Stimulated activated naive B cell treated with anti-CD40 and anti-IgM and Interleukin-4, amounts not matched to agents 10 μg/mL and 1 μg/mL and 100 μg/mL, for 72 hours (primary cell): ENCODE data around the gene ZNF101.
A peak's percentile ranks its signal among the peaks of the same experiment; 100 is the strongest.

Source experiments
- ATAC-seq, 2 donors: fragments of 150-1000 bp; cut with Tn5 transposase; replicated peaks; 2 replicates each; pipeline ENCODE4 v1.10.0; 2021; ENCODE audit warnings: moderate library complexity in 1 of 2
- DNase-seq: peaks from one replicate; pipeline ENCODE4 v3.0.0; 2021
- H3K27ac Mint-ChIP-seq: one replicate; pipeline ENCODE4 v1.8.0; 2022; ENCODE audit warnings: mild to moderate bottlenecking, mixed read lengths
- H3K27me3 Mint-ChIP-seq, 2 donors: one replicate each; pipeline ENCODE4 v1.8.0; 2022; ENCODE audit warnings: mixed read lengths in 2 of 2
- H3K36me3 Mint-ChIP-seq, 2 donors: one replicate each; pipeline ENCODE4 v1.8.0; 2022; ENCODE audit warnings: mixed read lengths in 2 of 2, mild to moderate bottlenecking in 1 of 2
- H3K4me1 Mint-ChIP-seq, 2 donors: one replicate each; pipeline ENCODE4 v1.8.0; 2022; ENCODE audit warnings: mixed read lengths in 2 of 2, mild to moderate bottlenecking in 1 of 2
- H3K4me3 Mint-ChIP-seq, 2 donors: one replicate each; pipeline ENCODE4 v1.8.0; 2022; ENCODE audit warnings: mild to moderate bottlenecking in 2 of 2, mixed read lengths in 2 of 2, moderate library complexity in 1 of 2
- H3K9me3 Mint-ChIP-seq, 2 donors: one replicate each; pipeline ENCODE4 v1.8.0; 2022; ENCODE audit warnings: mixed read lengths in 2 of 2, mild to moderate bottlenecking in 1 of 2

Gene ZNF101

DNA sequence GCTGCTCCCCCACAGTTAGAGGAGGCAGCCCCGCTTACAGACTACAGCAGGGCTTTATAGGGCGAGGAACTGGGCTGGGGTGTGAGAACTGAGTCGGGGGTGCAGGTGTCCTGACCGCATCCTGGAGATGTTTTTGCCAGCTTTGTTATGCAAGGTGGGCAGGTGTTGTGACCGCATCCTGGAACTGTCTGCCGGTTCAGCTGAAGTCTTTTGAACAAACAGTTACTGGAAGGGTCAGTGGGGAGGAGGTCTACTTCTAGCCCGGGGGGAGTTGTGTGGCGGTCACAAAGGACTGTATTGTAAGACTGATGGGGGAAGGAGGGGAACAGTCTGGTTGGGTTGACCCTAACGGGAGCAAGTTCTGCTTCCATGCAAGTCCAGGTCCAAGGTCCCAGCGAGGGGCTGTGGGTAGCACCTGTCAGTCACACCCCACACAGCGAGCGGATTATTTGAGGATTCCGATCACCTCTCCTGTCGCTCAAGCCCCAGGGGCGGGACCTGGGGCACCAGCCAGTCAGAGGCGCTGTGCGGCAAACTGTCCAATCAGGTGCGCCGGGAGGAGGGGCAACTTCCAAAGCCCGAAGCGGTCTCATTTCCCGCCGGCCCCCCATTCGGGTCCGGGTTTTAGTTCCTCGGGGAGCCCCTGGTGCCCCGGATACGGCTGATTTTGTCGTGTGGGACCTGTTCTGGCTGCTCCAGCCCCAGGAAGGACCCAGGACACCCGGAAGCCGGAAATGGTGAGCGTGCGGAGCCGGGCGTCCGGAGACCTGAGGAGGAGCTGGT lies at the start of gene ZNF101:
Gene ZNF101 (plus strand): TSS at position 610 of the 783 bp plus-strand sequence. CDS start 125 bp downstream, at position 735.
- Mint-ChIP-seq H3K4me1 (peaks cover 9 to 34% of the 10 kb centered on the region in 2 donors), H3K36me3 (peaks cover 20 to 24% of the 10 kb centered on the region in 2 donors), H3K27ac (peak within 1 kb of the TSS; percentile 99), H3K27me3 (no peaks in the 10 kb centered on the region), H3K4me3 (peak within 1 kb of the TSS; percentile 88 to 89), H3K9me3 (no peaks in the 10 kb centered on the region)
- ATAC-seq (peak; percentile 76 to 79), DNase-seq (peak; percentile 97)

DNA sequence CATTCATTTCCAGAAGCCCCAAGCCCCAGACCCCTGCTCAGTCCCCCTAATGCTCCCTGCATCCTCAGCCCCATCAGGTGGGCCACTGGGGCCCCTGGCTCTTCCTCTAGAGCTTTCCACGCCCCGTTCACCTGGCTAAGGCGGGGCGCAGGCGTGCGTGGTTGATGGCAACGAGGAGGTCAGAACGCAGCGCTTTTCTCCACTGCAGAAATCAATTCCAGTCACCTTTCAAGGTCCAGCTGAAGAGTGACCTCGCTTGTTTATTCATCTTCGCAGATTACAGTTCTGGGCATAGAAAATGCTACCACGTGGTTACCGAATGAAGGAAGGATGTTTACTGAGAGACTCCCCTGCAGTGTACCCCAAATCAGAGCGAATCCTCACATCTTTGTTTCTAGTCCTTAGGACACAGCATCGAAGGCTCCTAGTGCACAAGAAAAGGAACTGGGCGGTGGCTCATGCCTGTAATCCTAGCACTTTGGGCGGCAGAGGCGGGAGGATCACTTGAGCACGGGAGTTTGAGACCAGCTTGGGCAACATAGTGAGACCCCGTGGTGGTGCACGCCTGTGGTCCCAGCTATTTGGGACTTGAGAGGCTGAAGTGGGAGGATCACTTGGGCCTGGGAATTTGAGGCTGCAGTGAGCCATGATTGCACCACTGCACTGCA lies 49.3 kb upstream of the ZNF101 start:
- Mint-ChIP-seq H3K4me1 (peaks cover 14 to 17% of the 10 kb centered on the region in 2 donors), H3K4me3 (peak overlapping the region; percentile 62 to 72)

DNA sequence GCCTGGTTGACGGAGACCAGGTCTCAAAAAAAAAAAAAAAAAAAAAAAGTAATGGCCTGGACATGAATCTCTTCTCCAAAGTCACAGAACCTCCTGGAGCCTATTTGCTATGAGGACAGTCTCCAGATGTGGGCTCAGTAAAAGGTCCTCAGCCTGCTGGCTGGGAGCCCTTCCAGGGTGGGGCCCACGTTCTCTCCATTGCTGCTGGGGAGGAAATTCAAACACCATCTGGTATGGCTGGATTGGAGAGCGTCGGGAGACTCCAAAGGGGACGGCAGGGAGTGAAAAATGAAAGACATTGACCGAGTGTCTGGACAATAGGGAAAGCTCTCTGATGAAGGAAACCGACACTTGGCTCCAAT lies 48.8 kb upstream of the ZNF101 start:
- Mint-ChIP-seq H3K27ac (no peak overlapping the region), H3K4me1 (peaks cover 14 to 17% of the 10 kb centered on the region in 2 donors)
- no peak for ATAC-seq

More for the DNA sequence above, 49.3 kb upstream of the ZNF101 start:
- DNase-seq (no peak), ATAC-seq (no peak)
- Mint-ChIP-seq H3K9me3 (no peaks in the 10 kb centered on the region), H3K36me3 (peaks cover 0 to 9% of the 10 kb centered on the region in 2 donors), H3K27ac (peak overlapping the region; percentile 94), H3K27me3 (no peaks in the 10 kb centered on the region)

DNA sequence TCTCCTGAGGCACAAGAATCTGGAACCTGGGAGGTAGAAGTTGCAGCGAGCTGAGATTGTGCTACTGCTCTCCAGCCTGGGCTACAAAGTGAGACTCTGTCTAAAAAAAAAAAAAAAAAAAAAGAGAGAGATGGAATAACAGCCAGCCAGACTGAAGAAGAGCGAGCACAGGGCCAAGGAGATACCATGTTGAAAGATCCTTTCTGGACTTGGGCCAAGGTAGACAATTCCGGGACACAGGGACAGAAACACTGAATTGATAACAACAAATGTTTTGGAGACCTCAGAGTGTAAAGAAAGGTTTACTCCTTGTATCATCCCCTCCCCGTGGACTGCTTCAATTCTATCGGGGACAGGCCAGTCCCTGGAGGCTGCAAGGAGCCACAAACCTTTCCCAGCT lies 45.3 kb upstream of the ZNF101 start:
- H3K27ac Mint-ChIP-seq = no peak overlapping the region
- H3K27me3 Mint-ChIP-seq = no peaks in the 10 kb centered on the region
- H3K36me3 Mint-ChIP-seq = peaks cover 6 to 24% of the 10 kb centered on the region in 2 donors

More for the DNA sequence above, 48.8 kb upstream of the ZNF101 start:
- H3K9me3 Mint-ChIP-seq = no peaks in the 10 kb centered on the region
- no peak overlapping the region for H3K4me3 Mint-ChIP-seq
- no peaks in the 10 kb centered on the region for H3K27me3 Mint-ChIP-seq
- DNase-seq = no peak
- H3K36me3 Mint-ChIP-seq = peaks cover 0 to 12% of the 10 kb centered on the region in 2 donors

DNA sequence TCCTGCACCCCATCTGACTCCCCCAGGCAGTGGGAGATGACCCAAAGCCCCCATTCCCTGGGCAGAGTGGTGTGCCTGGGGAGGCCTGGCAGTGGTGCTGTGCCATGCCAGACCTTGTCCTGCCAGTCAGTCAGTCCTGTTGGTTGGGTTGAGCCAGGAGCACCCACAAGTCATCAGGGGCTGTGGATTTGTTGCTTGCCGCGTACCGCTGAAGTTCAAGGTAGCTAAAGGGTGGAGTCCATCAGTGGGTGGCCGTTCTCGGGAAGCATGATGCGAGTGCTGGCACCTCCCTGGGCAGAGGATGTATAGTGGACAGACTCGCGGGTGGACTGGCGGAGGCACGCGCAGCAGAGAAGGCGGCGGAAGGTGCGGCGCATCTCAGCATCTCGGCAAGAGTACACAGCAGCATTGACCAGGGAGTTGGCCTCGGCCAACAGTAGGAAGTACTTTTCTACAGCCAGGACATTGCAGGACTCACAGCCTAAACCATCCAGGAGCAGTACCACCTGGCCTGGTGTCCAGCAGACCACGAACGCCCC lies 44.5 kb upstream of the ZNF101 start:
- no peak overlapping the region for H3K27ac Mint-ChIP-seq
- H3K36me3 Mint-ChIP-seq = peaks cover 11 to 28% of the 10 kb centered on the region in 2 donors
- H3K27me3 Mint-ChIP-seq = no peaks in the 10 kb centered on the region
- peaks cover 21 to 32% of the 10 kb centered on the region in 2 donors for H3K4me1 Mint-ChIP-seq
- DNase-seq (no peak), ATAC-seq (no peak)
- no peak overlapping the region for H3K4me3 Mint-ChIP-seq
- H3K9me3 Mint-ChIP-seq = no peaks in the 10 kb centered on the region

More for the DNA sequence above, 45.3 kb upstream of the ZNF101 start:
- DNase-seq (no peak), ATAC-seq (no peak)
- no peak overlapping the region for H3K4me3 Mint-ChIP-seq
- H3K4me1 Mint-ChIP-seq = peaks cover 24 to 30% of the 10 kb centered on the region in 2 donors
- no peaks in the 10 kb centered on the region for H3K9me3 Mint-ChIP-seq

DNA sequence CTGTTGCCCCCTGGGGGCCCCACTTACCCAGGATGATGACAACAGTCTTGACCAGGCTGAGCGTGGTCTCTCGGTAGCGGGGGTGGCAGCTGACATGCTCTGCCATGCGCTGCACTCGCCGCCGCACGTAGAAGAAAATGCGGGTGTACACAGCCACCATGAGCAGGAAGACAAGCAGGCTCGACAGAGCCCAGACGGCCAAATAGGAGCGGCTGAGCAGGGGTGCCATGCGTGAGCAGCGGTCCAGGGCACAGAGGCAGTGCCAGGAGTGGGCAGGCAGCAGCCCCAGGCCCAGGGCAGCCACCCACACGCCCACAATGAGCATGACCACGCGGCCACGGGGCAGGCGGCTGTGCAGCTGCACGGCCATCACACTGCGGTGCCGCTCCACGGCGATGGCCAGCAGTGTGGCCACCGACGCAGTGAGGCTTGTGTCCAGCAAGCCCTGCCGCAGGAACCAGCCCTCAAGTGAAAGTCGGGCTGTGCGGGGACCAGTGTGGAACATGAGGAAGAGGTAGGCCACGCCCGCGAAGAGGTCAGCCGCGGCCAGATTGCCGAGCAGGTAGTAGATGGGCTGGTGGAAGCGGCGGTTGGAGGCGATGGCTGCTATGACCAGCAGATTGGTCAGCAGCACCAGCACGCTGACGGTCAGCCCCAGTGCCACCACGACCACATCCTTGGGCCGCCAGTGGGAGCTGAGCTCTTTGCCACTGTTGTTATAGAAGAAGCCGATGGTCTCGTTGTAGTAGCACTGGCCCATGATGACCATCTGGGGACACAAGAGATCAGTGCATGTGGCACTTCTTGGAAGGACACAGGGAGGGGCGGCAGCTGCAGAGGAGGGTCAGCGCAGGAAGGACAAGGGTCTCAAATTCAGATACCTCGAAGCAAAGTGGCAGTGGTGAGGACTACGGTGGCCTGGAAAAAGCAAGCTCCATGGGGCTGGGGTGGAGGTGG lies 41.8 kb upstream of the ZNF101 start:
- Mint-ChIP-seq H3K4me3 (peak overlapping the region; percentile 90 to 91), H3K27me3 (no peaks in the 10 kb centered on the region), H3K4me1 (peaks cover 18 to 29% of the 10 kb centered on the region in 2 donors), H3K27ac (peak overlapping the region; percentile 95), H3K36me3 (peaks cover 23 to 50% of the 10 kb centered on the region in 2 donors), H3K9me3 (no peaks in the 10 kb centered on the region)
- no peak for ATAC-seq
- DNase-seq = no peak

DNA sequence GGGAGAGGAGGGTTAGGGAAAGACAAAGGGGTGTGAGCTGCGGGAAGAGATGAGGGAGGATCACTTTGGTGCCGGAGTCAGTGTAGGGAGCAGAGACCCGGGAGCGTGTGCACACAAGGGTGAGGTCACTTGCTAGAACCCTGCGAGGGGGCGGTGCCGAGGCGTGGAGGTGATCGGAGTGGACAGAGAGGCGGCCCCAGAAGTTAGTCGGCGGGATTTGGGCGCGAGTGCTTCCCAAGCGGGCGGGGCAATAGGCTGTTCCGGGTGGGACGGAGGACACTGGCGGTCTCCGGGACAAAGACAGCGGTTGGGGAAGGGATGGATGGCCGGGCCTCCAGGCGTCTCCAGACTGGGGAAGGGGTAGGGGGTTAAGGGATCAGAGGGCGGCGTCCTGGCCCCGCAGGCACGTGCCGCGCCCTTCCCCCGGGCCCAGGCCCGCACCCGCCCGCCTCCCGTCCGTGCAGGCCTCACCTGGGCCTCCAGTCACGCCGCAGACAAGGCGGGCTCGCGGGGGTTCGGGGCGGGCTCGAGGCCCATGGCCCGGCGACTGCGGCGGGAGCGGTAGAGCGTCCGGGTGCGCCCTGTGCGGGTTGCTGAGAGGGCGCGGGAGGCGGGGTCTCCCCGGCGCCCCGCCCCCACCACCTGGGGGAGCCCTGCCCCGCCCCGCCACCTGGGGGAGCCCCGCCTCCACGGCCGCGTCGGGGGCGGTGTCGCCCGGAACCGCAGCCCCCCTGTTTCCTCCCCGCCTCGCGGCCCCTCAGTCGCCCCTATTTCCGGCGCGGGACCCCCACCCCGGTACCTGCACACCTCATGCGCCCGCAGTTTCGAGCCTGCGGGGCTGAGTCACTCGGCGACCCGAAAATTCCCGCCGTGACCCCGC lies 40.8 kb upstream of the ZNF101 start, which contains the start of gene LPAR2:
Gene LPAR2 (minus strand): TSS at position 600 of the 880 bp plus-strand sequence. CDS start 945 bp downstream, outside the sequence.
- Mint-ChIP-seq H3K27me3 (no peaks in the 10 kb centered on the region), H3K27ac (peak within 1 kb of the TSS; percentile 95), H3K4me3 (peak within 1 kb of the TSS; percentile 90 to 91), H3K36me3 (peaks cover 25 to 56% of the 10 kb centered on the region in 2 donors), H3K9me3 (no peaks in the 10 kb centered on the region), H3K4me1 (peaks cover 18 to 32% of the 10 kb centered on the region in 2 donors)
- ATAC-seq (peak; percentile 74 to 82), DNase-seq (peak; percentile 53)

DNA sequence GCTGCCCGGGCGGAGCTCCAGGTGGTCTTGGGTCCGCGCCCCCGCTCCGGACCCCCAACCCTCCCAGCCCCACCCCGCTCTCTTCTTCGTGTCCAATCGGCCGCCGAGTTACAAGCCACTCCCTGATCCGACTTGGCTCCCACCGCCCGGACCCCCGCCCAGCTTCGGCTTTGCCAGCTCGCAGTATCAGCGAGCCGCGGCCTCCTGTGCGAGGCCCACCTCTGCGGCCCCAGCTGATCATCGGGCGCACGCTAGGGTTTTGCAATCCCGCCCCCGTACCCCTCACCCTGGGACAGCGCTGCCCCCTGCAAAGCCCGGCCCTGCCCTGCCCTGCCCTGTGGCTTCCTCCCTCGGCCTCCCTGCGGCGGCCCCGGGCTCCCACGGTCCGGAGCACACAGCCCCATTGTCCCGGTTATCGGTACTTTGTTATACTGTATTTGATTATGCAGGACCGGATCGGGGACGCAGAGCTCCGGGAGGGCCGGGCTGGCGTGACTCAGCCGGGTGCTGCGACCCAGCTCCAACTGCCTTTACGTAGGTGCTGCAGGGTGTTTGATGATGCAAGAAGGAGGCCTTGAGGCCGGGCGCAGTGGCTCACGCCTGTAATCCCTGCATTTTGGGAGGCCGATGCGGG lies 40.0 kb upstream of the ZNF101 start:
- DNase-seq (no peak), ATAC-seq (peak; percentile 44)
- Mint-ChIP-seq H3K4me3 (peak overlapping the region; percentile 88 to 91), H3K4me1 (peaks cover 22 to 35% of the 10 kb centered on the region in 2 donors), H3K9me3 (no peaks in the 10 kb centered on the region), H3K27me3 (no peaks in the 10 kb centered on the region), H3K36me3 (peaks cover 33 to 63% of the 10 kb centered on the region in 2 donors), H3K27ac (peak overlapping the region; percentile 88)

DNA sequence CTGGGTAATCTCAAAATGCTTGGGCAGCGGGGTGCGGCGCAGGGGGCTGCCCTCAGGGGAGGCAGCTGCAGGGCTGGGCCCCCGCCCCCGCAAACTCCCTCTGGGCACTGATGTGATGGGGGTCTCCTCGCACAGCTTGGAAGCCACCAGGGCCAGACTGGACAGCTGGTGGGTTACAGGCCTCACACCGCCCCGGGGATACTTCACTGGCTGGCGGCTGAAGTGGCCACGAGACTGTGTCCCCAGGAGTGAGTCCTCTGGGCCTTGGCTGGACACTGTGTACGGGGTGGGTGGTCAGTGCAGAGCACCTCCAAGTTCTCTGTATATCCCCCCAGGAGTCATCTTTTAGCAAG lies 38.6 kb upstream of the ZNF101 start:
- Mint-ChIP-seq H3K27ac (no peak overlapping the region), H3K36me3 (peaks cover 45 to 70% of the 10 kb centered on the region in 2 donors), H3K4me3 (no peak overlapping the region), H3K4me1 (peaks cover 28 to 44% of the 10 kb centered on the region in 2 donors), H3K9me3 (no peaks in the 10 kb centered on the region), H3K27me3 (no peaks in the 10 kb centered on the region)
- DNase-seq = no peak
- ATAC-seq = no peak

DNA sequence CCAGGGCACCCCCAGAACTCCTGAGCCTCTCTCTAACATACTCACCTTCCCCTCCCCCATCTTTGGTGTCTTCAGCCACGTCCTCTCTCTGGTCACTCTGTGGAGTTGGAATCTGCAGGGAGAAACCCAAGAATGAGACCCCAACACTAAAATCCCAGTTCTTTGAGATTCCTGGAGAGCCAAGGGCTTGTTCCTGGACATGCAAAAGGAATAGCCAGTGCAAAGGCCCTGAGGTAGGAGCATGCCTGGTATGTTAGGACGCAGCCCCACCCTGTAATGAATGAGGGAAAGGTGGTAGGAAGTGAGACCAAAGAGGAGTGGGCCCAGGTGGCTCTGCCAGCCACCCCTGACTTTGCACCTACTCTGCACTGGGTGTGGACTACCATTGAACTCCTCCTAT lies 38.2 kb upstream of the ZNF101 start:
- peaks cover 30 to 47% of the 10 kb centered on the region in 2 donors for H3K4me1 Mint-ChIP-seq
- ATAC-seq (no peak), DNase-seq (no peak)
- no peaks in the 10 kb centered on the region for H3K9me3 Mint-ChIP-seq
- H3K36me3 Mint-ChIP-seq = peaks cover 45 to 73% of the 10 kb centered on the region in 2 donors
- no peaks in the 10 kb centered on the region for H3K27me3 Mint-ChIP-seq
- peak overlapping the region; percentile 51 for H3K27ac Mint-ChIP-seq
- H3K4me3 Mint-ChIP-seq = no peak overlapping the region

DNA sequence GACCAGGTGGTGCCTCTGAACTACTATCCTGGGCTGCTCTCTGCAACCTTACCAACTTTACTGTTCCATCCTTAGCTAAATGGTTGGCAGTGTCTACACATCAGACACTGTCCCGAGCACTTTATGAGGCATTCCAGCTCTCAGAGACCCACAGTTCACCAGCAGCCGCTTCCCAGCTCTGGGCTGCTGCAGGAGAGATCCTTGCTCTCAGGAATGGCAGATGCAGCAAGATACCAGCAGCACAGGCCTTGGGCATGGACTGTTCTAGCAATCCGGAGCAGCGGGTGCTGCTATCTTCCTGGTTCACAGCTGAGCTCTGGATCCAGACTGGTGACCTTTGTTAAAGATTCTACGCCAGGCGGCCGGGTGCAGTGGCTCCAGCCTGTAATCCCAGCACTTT lies 37.3 kb upstream of the ZNF101 start:
- H3K4me1 Mint-ChIP-seq = peaks cover 30 to 51% of the 10 kb centered on the region in 2 donors
- H3K9me3 Mint-ChIP-seq = no peaks in the 10 kb centered on the region
- H3K36me3 Mint-ChIP-seq = peaks cover 50 to 77% of the 10 kb centered on the region in 2 donors
- no peak for DNase-seq
- H3K27me3 Mint-ChIP-seq = no peaks in the 10 kb centered on the region
- ATAC-seq = no peak
- H3K27ac Mint-ChIP-seq = peak overlapping the region; percentile 47
- H3K4me3 Mint-ChIP-seq = no peak overlapping the region

DNA sequence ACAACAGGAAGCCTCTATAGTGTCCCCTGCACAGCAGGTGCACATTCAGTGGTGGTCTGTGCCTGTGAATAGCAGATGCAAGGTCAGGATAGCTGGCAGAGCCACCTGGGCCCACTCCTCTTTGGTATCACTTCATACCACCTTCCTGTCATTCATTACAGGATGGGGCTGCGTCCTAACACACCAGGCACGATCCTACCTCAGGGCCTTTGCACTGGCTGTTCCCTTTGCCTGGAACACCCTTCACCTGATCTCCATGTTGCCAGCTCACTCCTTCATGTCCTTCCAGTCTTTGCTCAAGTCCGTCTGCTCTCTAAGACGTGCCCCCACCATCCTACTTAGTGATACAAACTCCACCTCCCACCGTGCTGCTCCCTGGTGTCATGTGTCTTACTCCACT lies 36.0 kb upstream of the ZNF101 start:
- Mint-ChIP-seq H3K27ac (no peak overlapping the region), H3K4me3 (no peak overlapping the region), H3K36me3 (peaks cover 54 to 75% of the 10 kb centered on the region in 2 donors), H3K27me3 (no peaks in the 10 kb centered on the region), H3K9me3 (no peaks in the 10 kb centered on the region), H3K4me1 (peaks cover 21 to 38% of the 10 kb centered on the region in 2 donors)
- DNase-seq (no peak), ATAC-seq (no peak)
